Measurements from ENCODE around the gene TRPM3.

Gene TRPM3

DNA sequence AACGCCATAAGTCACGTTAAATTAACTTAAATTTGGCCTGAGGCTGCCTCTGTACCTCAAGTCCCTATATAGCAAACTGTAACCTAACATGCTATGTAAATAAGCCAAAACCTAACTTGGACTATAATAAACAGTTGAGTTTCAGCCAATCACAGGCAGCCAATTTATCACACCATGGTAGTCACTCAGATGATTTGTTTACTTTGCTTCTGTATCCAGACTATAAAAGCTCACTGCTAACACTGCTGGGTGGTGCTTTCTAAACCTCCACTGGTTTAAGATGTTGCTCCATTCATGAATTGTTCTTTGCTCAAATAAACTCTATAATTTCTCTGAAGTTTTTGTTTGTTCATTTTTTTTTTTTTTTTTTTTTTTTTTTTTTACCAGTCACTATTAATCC is 62.8 kb downstream of the TRPM3 start:
- 88 to 100% methylated on average over 2 of the region's 2 CpGs for WGBS, 2 experiments (ENCODE audit: insufficient coverage in 2 of 2)
- Histone ChIP-seq H3K9me3 (ENCODE audit: control insufficient read depth, low read length) (no peaks in the 10 kb centered on the region), H3K27ac (ENCODE audit: low read depth, low read length, severe bottlenecking) (no peak overlapping the region), H3K4me3 (ENCODE audit: extremely low read depth, insufficient read depth, low read length, poor library complexity, severe bottlenecking) (no peak overlapping the region), H3K36me3 (ENCODE audit: control insufficient read depth, insufficient read depth, low read length) (no peaks in the 10 kb centered on the region), H3K4me1 (ENCODE audit: control insufficient read depth, insufficient read depth, low read length, poor library complexity, severe bottlenecking) (no peaks in the 10 kb centered on the region)

DNA sequence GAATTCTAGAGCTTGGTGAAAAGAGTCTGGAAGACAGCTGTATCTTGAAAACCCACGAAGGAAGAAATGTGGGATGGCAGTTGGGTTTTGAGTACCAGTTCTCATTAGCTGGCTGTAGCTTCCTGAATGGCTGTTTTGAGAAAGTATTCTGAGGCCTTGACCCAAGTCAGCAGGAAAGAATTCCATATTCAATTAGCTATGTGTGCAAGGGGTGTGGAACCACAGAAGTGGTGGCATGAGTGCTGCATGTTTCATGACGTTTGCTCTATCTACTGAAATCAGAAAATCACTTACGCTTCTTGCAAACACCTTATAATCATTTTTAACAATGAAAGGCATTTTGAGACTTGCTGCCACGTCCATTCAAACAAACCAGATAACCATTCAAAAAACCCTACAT is 69.1 kb downstream of the TRPM3 start:
- no peaks in the 10 kb centered on the region for H3K9me3 ChIP-seq (ENCODE audit: control insufficient read depth, low read length)
- H3K36me3 ChIP-seq (ENCODE audit: control insufficient read depth, insufficient read depth, low read length) = no peaks in the 10 kb centered on the region
- no peak overlapping the region for H3K4me3 ChIP-seq (ENCODE audit: extremely low read depth, insufficient read depth, low read length, poor library complexity, severe bottlenecking)
- no peaks in the 10 kb centered on the region for H3K4me1 ChIP-seq (ENCODE audit: control insufficient read depth, insufficient read depth, low read length, poor library complexity, severe bottlenecking)
- H3K27ac ChIP-seq (ENCODE audit: low read depth, low read length, severe bottlenecking) = no peak overlapping the region
- WGBS, 2 experiments (ENCODE audit: insufficient coverage in 2 of 2) = 89 to 91% methylated on average over 3 to 4 of the region's 4 CpGs

DNA sequence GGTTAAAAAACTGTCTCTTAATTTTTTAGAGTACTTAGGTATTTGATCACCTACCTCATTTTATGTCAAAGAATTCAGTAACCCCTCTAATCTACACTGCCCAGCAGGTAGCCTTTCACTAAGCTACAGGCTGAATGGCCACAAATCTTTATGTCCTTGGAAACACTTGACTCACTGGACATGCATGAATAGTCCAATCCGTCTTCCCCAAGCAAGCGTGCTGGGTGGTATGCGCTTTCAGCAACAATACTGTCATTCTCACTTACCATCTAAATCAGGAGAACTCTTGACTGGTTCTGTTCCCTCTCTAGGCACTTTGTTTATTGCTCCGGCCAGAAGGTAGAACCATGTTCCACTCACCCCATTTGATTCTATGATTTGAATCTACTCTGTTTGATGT is 73.1 kb downstream of the TRPM3 start:
- H3K36me3 ChIP-seq (ENCODE audit: control insufficient read depth, insufficient read depth, low read length) = no peaks in the 10 kb centered on the region
- H3K4me3 ChIP-seq (ENCODE audit: extremely low read depth, insufficient read depth, low read length, poor library complexity, severe bottlenecking) = no peak overlapping the region
- WGBS, 2 experiments (ENCODE audit: insufficient coverage in 2 of 2) = 54 to 63% methylated on average over 3 of the region's 4 CpGs
- no peaks in the 10 kb centered on the region for H3K9me3 ChIP-seq (ENCODE audit: control insufficient read depth, low read length)
- no peak overlapping the region for H3K27ac ChIP-seq (ENCODE audit: low read depth, low read length, severe bottlenecking)
- no peaks in the 10 kb centered on the region for H3K4me1 ChIP-seq (ENCODE audit: control insufficient read depth, insufficient read depth, low read length, poor library complexity, severe bottlenecking)

- no peaks in the 10 kb centered on the region for H3K4me1 ChIP-seq (ENCODE audit: control insufficient read depth, insufficient read depth, low read length, poor library complexity, severe bottlenecking)
- H3K27ac ChIP-seq (ENCODE audit: low read depth, low read length, severe bottlenecking) = no peak overlapping the region
- no peaks in the 10 kb centered on the region for H3K36me3 ChIP-seq (ENCODE audit: control insufficient read depth, insufficient read depth, low read length)
- 67% methylated on average over 1 of the region's 3 CpGs; no CpG with 5 or more reads in 1 of the 2 experiments for WGBS, 2 experiments (ENCODE audit: insufficient coverage in 2 of 2)
- no peaks in the 10 kb centered on the region for H3K9me3 ChIP-seq (ENCODE audit: control insufficient read depth, low read length)
- no peak overlapping the region for H3K4me3 ChIP-seq (ENCODE audit: extremely low read depth, insufficient read depth, low read length, poor library complexity, severe bottlenecking)
Observed at GRCh38 chr9:71042448-71042990, 78.9 kb downstream of the TRPM3 start.

- Histone ChIP-seq H3K4me3 (ENCODE audit: extremely low read depth, insufficient read depth, low read length, poor library complexity, severe bottlenecking) (no peak overlapping the region), H3K4me1 (ENCODE audit: control insufficient read depth, insufficient read depth, low read length, poor library complexity, severe bottlenecking) (no peaks in the 10 kb centered on the region), H3K27ac (ENCODE audit: low read depth, low read length, severe bottlenecking) (no peak overlapping the region), H3K36me3 (ENCODE audit: control insufficient read depth, insufficient read depth, low read length) (no peaks in the 10 kb centered on the region), H3K9me3 (ENCODE audit: control insufficient read depth, low read length) (no peaks in the 10 kb centered on the region)
- WGBS, 2 experiments (ENCODE audit: insufficient coverage in 2 of 2) = 93 to 100% methylated on average over 2 to 4 of the region's 4 CpGs
Observed at GRCh38 chr9:71037521-71037920, 83.9 kb downstream of the TRPM3 start.

DNA sequence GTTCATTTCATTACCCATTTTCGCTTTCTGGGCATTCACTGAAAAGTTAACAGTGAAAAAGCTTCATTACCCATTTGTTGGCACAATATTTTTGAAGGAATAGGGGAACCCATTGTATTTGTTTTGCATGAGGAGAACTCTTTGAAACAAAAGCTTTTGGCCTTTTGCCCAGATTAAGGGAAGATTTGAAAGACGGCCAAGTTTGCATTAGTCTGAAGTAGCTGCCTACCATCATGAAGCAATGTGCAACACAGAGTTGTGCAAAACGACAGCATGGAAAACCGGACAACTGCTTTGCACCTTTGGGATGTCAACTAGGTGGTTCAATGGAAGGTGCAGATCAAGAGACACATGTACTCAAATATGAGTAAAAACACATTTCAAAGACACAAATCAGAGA is 84.9 kb downstream of the TRPM3 start:
- no peaks in the 10 kb centered on the region for H3K4me1 ChIP-seq (ENCODE audit: control insufficient read depth, insufficient read depth, low read length, poor library complexity, severe bottlenecking)
- 81 to 82% methylated on average over 2 to 4 of the region's 4 CpGs for WGBS, 2 experiments (ENCODE audit: insufficient coverage in 2 of 2)
- no peaks in the 10 kb centered on the region for H3K36me3 ChIP-seq (ENCODE audit: control insufficient read depth, insufficient read depth, low read length)
- no peak overlapping the region for H3K4me3 ChIP-seq (ENCODE audit: extremely low read depth, insufficient read depth, low read length, poor library complexity, severe bottlenecking)
- no peak overlapping the region for H3K27ac ChIP-seq (ENCODE audit: low read depth, low read length, severe bottlenecking)
- H3K9me3 ChIP-seq (ENCODE audit: control insufficient read depth, low read length) = no peaks in the 10 kb centered on the region

- Histone ChIP-seq H3K4me3 (ENCODE audit: extremely low read depth, insufficient read depth, low read length, poor library complexity, severe bottlenecking) (no peak overlapping the region), H3K36me3 (ENCODE audit: control insufficient read depth, insufficient read depth, low read length) (no peaks in the 10 kb centered on the region), H3K27ac (ENCODE audit: low read depth, low read length, severe bottlenecking) (no peak overlapping the region), H3K9me3 (ENCODE audit: control insufficient read depth, low read length) (no peaks in the 10 kb centered on the region), H3K4me1 (ENCODE audit: control insufficient read depth, insufficient read depth, low read length, poor library complexity, severe bottlenecking) (no peaks in the 10 kb centered on the region)
Observed at GRCh38 chr9:71032779-71033178, 88.6 kb downstream of the TRPM3 start.

DNA sequence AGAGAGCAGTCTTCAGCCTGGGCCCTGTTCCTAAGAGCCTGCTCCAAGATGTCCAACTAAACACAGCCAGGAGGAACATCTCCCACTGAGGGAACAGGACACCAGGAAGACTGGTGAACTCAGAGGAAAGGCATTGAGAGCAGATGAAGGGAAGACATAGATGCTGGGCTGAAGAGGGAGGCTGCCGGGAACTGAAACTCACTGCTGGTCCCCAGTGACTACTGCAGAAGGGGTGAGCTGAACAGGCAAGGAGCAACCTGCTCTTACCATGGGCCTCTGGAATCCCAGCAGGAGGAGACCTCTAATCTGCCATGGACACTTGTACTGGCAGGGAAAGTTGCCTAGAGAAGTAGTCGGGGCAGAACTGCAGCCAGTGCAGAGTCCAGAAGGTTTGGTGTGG is 95.7 kb downstream of the TRPM3 start:
- Histone ChIP-seq H3K4me1 (ENCODE audit: control insufficient read depth, insufficient read depth, low read length, poor library complexity, severe bottlenecking) (no peaks in the 10 kb centered on the region), H3K36me3 (ENCODE audit: control insufficient read depth, insufficient read depth, low read length) (no peaks in the 10 kb centered on the region), H3K4me3 (ENCODE audit: extremely low read depth, insufficient read depth, low read length, poor library complexity, severe bottlenecking) (no peak overlapping the region), H3K9me3 (ENCODE audit: control insufficient read depth, low read length) (no peaks in the 10 kb centered on the region), H3K27ac (ENCODE audit: low read depth, low read length, severe bottlenecking) (no peak overlapping the region)
- WGBS, 2 experiments (ENCODE audit: insufficient coverage in 2 of 2) = 78 to 100% methylated on average over 2 of the region's 2 CpGs

- 84 to 95% methylated on average over 3 of the region's 6 CpGs for WGBS, 2 experiments (ENCODE audit: insufficient coverage in 2 of 2)
- H3K4me3 ChIP-seq (ENCODE audit: extremely low read depth, insufficient read depth, low read length, poor library complexity, severe bottlenecking) = no peak overlapping the region
- no peaks in the 10 kb centered on the region for H3K9me3 ChIP-seq (ENCODE audit: control insufficient read depth, low read length)
- no peaks in the 10 kb centered on the region for H3K36me3 ChIP-seq (ENCODE audit: control insufficient read depth, insufficient read depth, low read length)
- H3K27ac ChIP-seq (ENCODE audit: low read depth, low read length, severe bottlenecking) = no peak overlapping the region
- H3K4me1 ChIP-seq (ENCODE audit: control insufficient read depth, insufficient read depth, low read length, poor library complexity, severe bottlenecking) = no peaks in the 10 kb centered on the region
Observed at GRCh38 chr9:71025201-71025600, 96.2 kb downstream of the TRPM3 start.

GRCh38 chr9:71010258-71010657 is 111.2 kb downstream of the TRPM3 start:
- 80 to 100% methylated on average over 1 to 2 of the region's 3 CpGs for WGBS, 2 experiments (ENCODE audit: insufficient coverage in 2 of 2)
- H3K4me1 ChIP-seq (ENCODE audit: control insufficient read depth, insufficient read depth, low read length, poor library complexity, severe bottlenecking) = no peaks in the 10 kb centered on the region
- H3K4me3 ChIP-seq (ENCODE audit: extremely low read depth, insufficient read depth, low read length, poor library complexity, severe bottlenecking) = no peak overlapping the region
- H3K9me3 ChIP-seq (ENCODE audit: control insufficient read depth, low read length) = peaks cover under 1% of the 10 kb centered on the region
- no peaks in the 10 kb centered on the region for H3K36me3 ChIP-seq (ENCODE audit: control insufficient read depth, insufficient read depth, low read length)
- H3K27ac ChIP-seq (ENCODE audit: low read depth, low read length, severe bottlenecking) = no peak overlapping the region

DNA sequence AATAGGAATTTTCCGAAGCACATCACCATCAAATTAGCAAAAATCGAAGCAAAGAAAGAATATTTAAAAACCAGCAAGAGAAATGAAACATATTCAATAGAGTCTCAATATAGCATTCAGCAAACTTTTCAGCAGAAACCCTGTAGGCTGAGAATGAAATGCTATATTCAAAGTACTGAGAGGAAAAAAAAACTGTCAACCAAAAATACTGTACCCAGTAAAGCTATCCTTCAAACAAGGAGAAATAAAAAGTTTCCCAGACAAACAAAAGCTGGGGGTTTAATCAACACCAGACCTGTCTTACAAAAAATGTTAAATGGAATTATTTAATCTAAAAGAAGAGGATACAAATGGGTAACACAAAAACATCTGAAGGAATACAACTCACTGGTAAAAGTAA is 116.0 kb downstream of the TRPM3 start:
- Histone ChIP-seq H3K9me3 (ENCODE audit: control insufficient read depth, low read length) (peaks cover 5% of the 10 kb centered on the region), H3K4me1 (ENCODE audit: control insufficient read depth, insufficient read depth, low read length, poor library complexity, severe bottlenecking) (no peaks in the 10 kb centered on the region), H3K36me3 (ENCODE audit: control insufficient read depth, insufficient read depth, low read length) (no peaks in the 10 kb centered on the region), H3K27ac (ENCODE audit: low read depth, low read length, severe bottlenecking) (no peak overlapping the region), H3K4me3 (ENCODE audit: extremely low read depth, insufficient read depth, low read length, poor library complexity, severe bottlenecking) (no peak overlapping the region)
- 83% methylated on average over 1 of the region's 2 CpGs; no CpG with 5 or more reads in 1 of the 2 experiments for WGBS, 2 experiments (ENCODE audit: insufficient coverage in 2 of 2)
